H9 (cell line): ENCODE measurements around the gene CD7. TPM values are rescaled to one million over a fixed set of nuclear protein-coding genes. Genes with fewer than 3 reads are reported as not detected.

ENCODE experiments used
- DNase-seq: peaks from one replicate; pipeline ENCODE4 v3.0.0-alpha.2; 2017
- H2AFZ ChIP-seq: one replicate; pipeline ENCODE4 v1.6.1; 2013; ENCODE audit warnings: mild to moderate bottlenecking, low read length, control low read depth, moderate library complexity
- H2AK5ac ChIP-seq: 2 replicates; pipeline ENCODE4 v1.6.1; 2013; ENCODE audit warnings: low read length, control low read depth, mixed read lengths; ENCODE audit not compliant: insufficient read length
- H2BK120ac ChIP-seq: one replicate; pipeline ENCODE4 v1.6.1; 2013; ENCODE audit warnings: low read depth, mild to moderate bottlenecking, low read length, control low read depth, inconsistent platforms; ENCODE audit not compliant: poor library complexity, severe bottlenecking
- H2BK12ac ChIP-seq: 2 replicates; pipeline ENCODE4 v1.6.1; 2013; ENCODE audit warnings: low read length, control low read depth, mixed read lengths, low read depth; ENCODE audit not compliant: insufficient read length
- H2BK15ac ChIP-seq: 2 replicates; pipeline ENCODE4 v1.6.1; 2013; ENCODE audit warnings: low read depth, low read length, control low read depth
- H2BK20ac ChIP-seq: one replicate; pipeline ENCODE4 v1.6.1; 2013; ENCODE audit warnings: low read depth, mild to moderate bottlenecking, low read length, control low read depth, inconsistent platforms; ENCODE audit not compliant: poor library complexity, severe bottlenecking
- H2BK5ac ChIP-seq: 2 replicates; pipeline ENCODE4 v1.6.1; 2013; ENCODE audit warnings: low read length, control low read depth, mixed read lengths; ENCODE audit not compliant: insufficient read length
- H3K14ac ChIP-seq: 2 replicates; pipeline ENCODE4 v1.6.1; 2013; ENCODE audit warnings: low read length, control low read depth; ENCODE audit not compliant: insufficient read depth
- H3K18ac ChIP-seq: 2 replicates; pipeline ENCODE4 v1.6.1; 2013; ENCODE audit warnings: low read depth, mild to moderate bottlenecking, mixed read lengths, low read length, control low read depth; ENCODE audit not compliant: insufficient read length
- H3K23ac ChIP-seq: 2 replicates; pipeline ENCODE4 v1.6.1; 2013; ENCODE audit warnings: low read length, control low read depth, mixed read lengths, low read depth; ENCODE audit not compliant: insufficient read length
- H3K23me2 ChIP-seq: 2 replicates; pipeline ENCODE4 v1.6.1; 2013; ENCODE audit warnings: low read depth, mild to moderate bottlenecking, mixed read lengths, low read length, control low read depth; ENCODE audit not compliant: insufficient read length, poor library complexity, severe bottlenecking
- H3K27ac ChIP-seq: 2 replicates; pipeline ENCODE4 v1.5.1; 2013; ENCODE audit warnings: low read length, control low read depth, mixed read lengths, low read depth; ENCODE audit not compliant: insufficient read length
- H3K27me3 ChIP-seq: 2 replicates; pipeline ENCODE4 v1.6.1; 2013; ENCODE audit warnings: low read length, control low read depth, inconsistent platforms; ENCODE audit not compliant: insufficient read depth
- H3K4ac ChIP-seq: 2 replicates; pipeline ENCODE4 v1.6.1; 2013; ENCODE audit warnings: low read depth, mild to moderate bottlenecking, control low read depth, inconsistent platforms, low read length, moderate library complexity
- H3K4me1 ChIP-seq: 2 replicates; pipeline ENCODE4 v1.6.1; 2013; ENCODE audit warnings: low read length, control low read depth, inconsistent platforms; ENCODE audit not compliant: insufficient read depth
- H3K4me2 ChIP-seq: 2 replicates; pipeline ENCODE4 v1.6.1; 2013; ENCODE audit warnings: low read length, control low read depth, mixed read lengths; ENCODE audit not compliant: insufficient read length, insufficient read depth
- H3K56ac ChIP-seq: 2 replicates; pipeline ENCODE4 v1.6.1; 2013; ENCODE audit warnings: low read depth, mild to moderate bottlenecking, mixed read lengths, low read length, control low read depth; ENCODE audit not compliant: insufficient read length
- H3K79me1 ChIP-seq: 2 replicates; pipeline ENCODE4 v1.6.1; 2013; ENCODE audit warnings: low read depth, mild to moderate bottlenecking, moderate library complexity, low read length, control low read depth, inconsistent platforms; ENCODE audit not compliant: insufficient read depth, poor library complexity, severe bottlenecking
- H3K79me2 ChIP-seq: 2 replicates; pipeline ENCODE4 v1.6.1; 2013; ENCODE audit warnings: low read length, control low read depth, inconsistent platforms; ENCODE audit not compliant: insufficient read depth
- H3K9ac ChIP-seq: 2 replicates; pipeline ENCODE4 v1.6.1; 2013; ENCODE audit warnings: low read length, control low read depth, mixed read lengths; ENCODE audit not compliant: insufficient read length; ENCODE audit errors: extremely low read depth
- H3K9me3 ChIP-seq: one replicate; pipeline ENCODE4 v1.6.1; 2013; ENCODE audit warnings: low read depth, low read length, inconsistent platforms; ENCODE audit not compliant: control insufficient read depth
- H3T11ph ChIP-seq: one replicate; pipeline ENCODE4 v1.6.1; 2013; ENCODE audit warnings: mild to moderate bottlenecking, low read length, control low read depth, inconsistent platforms
- H4K20me1 ChIP-seq: one replicate; pipeline ENCODE4 v1.6.1; 2013; ENCODE audit not compliant: control insufficient read depth, insufficient read length, insufficient read depth
- H4K5ac ChIP-seq: 2 replicates; pipeline ENCODE4 v1.6.1; 2013; ENCODE audit warnings: low read depth, mild to moderate bottlenecking, mixed read lengths, low read length, control low read depth; ENCODE audit not compliant: insufficient read length
- H4K8ac ChIP-seq: replicated peaks from 2 replicates; pipeline ENCODE4 v1.6.1; 2013; ENCODE audit warnings: low read length, control low read depth, mixed read lengths, low read depth; ENCODE audit not compliant: insufficient read length
- H4K91ac ChIP-seq: 2 replicates; pipeline ENCODE4 v1.6.1; 2013; ENCODE audit warnings: low read depth, mild to moderate bottlenecking, moderate library complexity, mixed read lengths, low read length, control low read depth; ENCODE audit not compliant: insufficient read length
- H3K27ac Mint-ChIP-seq, 3 experiments: 2 replicates in 2 of 3; 3 replicates in 1 of 3; pipeline ENCODE4 v1.8.0; 2020 to 2021; ENCODE audit warnings: mixed read lengths in 3 of 3, mild to moderate bottlenecking in 1 of 3, moderate library complexity in 1 of 3
- H3K27me3 Mint-ChIP-seq: 2 replicates; pipeline ENCODE4 v1.8.0; 2021; ENCODE audit warnings: low read depth, mild to moderate bottlenecking, moderate library complexity, mixed read lengths
- H3K36me3 Mint-ChIP-seq, 3 experiments: 2 replicates in 2 of 3; 3 replicates in 1 of 3; pipeline ENCODE4 v1.8.0; 2020 to 2021; ENCODE audit warnings: low read depth in 3 of 3, mixed read lengths in 3 of 3; ENCODE audit not compliant: insufficient read depth in 1 of 3
- H3K4me1 Mint-ChIP-seq, 2 experiments: 2 replicates each; pipeline ENCODE4 v1.8.0; 2020; ENCODE audit warnings: mixed read lengths in 2 of 2
- H3K4me3 Mint-ChIP-seq, 2 experiments: 2 replicates in 1 of 2; 3 replicates in 1 of 2; pipeline ENCODE4 v1.8.0; 2020 to 2021; ENCODE audit warnings: mild to moderate bottlenecking in 2 of 2, mixed read lengths in 2 of 2, moderate library complexity in 1 of 2
- H3K9me3 Mint-ChIP-seq, 2 experiments: 2 replicates in 1 of 2; 3 replicates in 1 of 2; pipeline ENCODE4 v1.8.0; 2020; ENCODE audit warnings: mild to moderate bottlenecking in 2 of 2, mixed read lengths in 2 of 2, moderate library complexity in 1 of 2
- CTCF ChIP-seq: fragments of 200-600 bp; sonication (generic); conservative IDR thresholded peaks from 3 replicates; pipeline ENCODE4 v1.8.0; 2021; ENCODE audit warnings: antibody characterized with exemption, mild to moderate bottlenecking
- WGBS: extraction: QIAGEN DNeasy Blood & Tissue Kit; methylation state at CpG from one replicate; pipeline ENCODE4 v1.1.7; 2013; ENCODE audit warnings: missing lambda C conversion rate, low lambda C conversion rate, mixed read lengths; ENCODE audit not compliant: insufficient read length; ENCODE audit errors: extremely low coverage; 5-methylcytosine and 5-hydroxymethylcytosine counted together
- total RNA-seq: library from RNA; stranded (reverse); gene quantifications from 2 replicates; pipeline ENCODE4 v1.2.1, GENCODE V29; 2021

Gene CD7
- total RNA-seq, 1 experiment from 2014 or later, result 0.35 TPM

- Histone ChIP-seq H3K23me2 (no peaks in the 10 kb centered on the region), H2BK120ac (no peak overlapping the region), H2BK15ac (no peak overlapping the region), H3K14ac (no peak overlapping the region), H3T11ph (no peak overlapping the region), H3K4me1 (peaks cover 5% of the 10 kb centered on the region; the same call in 1 of the 2 replicates), H3K9me3 (no peaks in the 10 kb centered on the region), H3K56ac (no peak overlapping the region), H4K20me1 (peaks cover under 1% of the 10 kb centered on the region), H2AFZ (no peak overlapping the region), H3K23ac (no peak overlapping the region), H2BK5ac (no peak overlapping the region), H3K27ac (no peak overlapping the region), H3K4ac (no peak overlapping the region), H4K5ac (no peak overlapping the region), H3K18ac (no peak overlapping the region), H3K27me3 (no peaks in the 10 kb centered on the region), H2BK12ac (no peak overlapping the region), H4K8ac (no peak overlapping the region), H3K9ac (no peak overlapping the region), H3K4me2 (no peak overlapping the region), H3K79me1 (no peaks in the 10 kb centered on the region), H2BK20ac (no peak overlapping the region), H4K91ac (no peak overlapping the region), H2AK5ac (no peak overlapping the region), H3K79me2 (no peaks in the 10 kb centered on the region)
- WGBS, result no CpG with 5 or more reads among the region's 25 CpGs
- no peaks in the 10 kb centered on the region for H3K9me3 Mint-ChIP-seq
- H3K4me3 Mint-ChIP-seq, result no peak overlapping the region
- peaks cover 31% of the 10 kb centered on the region for H3K27me3 Mint-ChIP-seq
- H3K36me3 Mint-ChIP-seq, result no peaks in the 10 kb centered on the region; a peak in 1 of 7 replicates
- TF ChIP-seq CTCF, result no peak
- no peak overlapping the region for H3K27ac Mint-ChIP-seq
- DNase-seq, result no peak
- peaks cover 18 to 33% of the 10 kb centered on the region in 2 experiments for H3K4me1 Mint-ChIP-seq
Measured at GRCh38 chr17:82324566-82325285, 7.3 kb upstream of the CD7 start.
